Skin of body (tissue), 2 donors: ENCODE measurements around the gene CACNA2D2. TPM values are rescaled to one million over a fixed set of nuclear protein-coding genes. Genes with fewer than 3 reads are reported as not detected.

Experiments
- DNase-seq: peaks from one replicate; lab custom pipeline; 2025; lab: John Stamatoyannopoulos, UW
- total RNA-seq: library from RNA; depleted of rRNA; stranded (reverse); fragments of >200 nt; gene quantifications from one replicate; pipeline ENCODE4 v1.2.3, GENCODE V29; 2014

CACNA2D2 gene
- total RNA-seq, 1 donor from 2014 or later, result 1.4 TPM

- no peak for DNase-seq
These were observed 35.5 kb downstream of the CACNA2D2 start for GRCh38 chr3:50467919-50468318.

- DNase-seq, result no peak
These were observed 37.3 kb downstream of the CACNA2D2 start for GRCh38 chr3:50466177-50466576.

DNA sequence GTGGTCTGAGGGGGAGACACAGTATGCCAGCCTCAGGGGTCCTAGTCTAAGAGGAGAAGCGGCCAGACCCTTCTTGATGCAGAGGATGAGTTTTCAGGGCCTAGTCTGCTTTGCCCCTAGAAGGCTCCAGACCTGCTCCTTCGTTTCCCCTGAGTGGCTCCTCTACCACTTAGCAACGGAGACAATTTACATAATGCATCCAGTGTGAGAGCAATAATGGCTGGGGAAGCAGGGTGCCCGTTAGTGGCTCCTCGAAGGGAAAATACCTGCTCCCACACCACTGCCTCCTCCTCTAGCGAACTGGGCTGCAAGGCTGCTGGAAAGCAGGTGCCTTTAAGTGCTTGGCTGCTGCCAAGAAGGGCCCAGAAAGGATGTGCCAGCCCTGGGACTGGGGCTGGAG is 38.9 kb downstream of the CACNA2D2 start:
- DNase-seq, result no peak

GRCh38 chr3:50459785-50460184 is 43.6 kb downstream of the CACNA2D2 start:
- DNase-seq, result no peak

- DNase-seq, result no peak
These were observed 45.4 kb downstream of the CACNA2D2 start for GRCh38 chr3:50457988-50458387.

- DNase-seq, result no peak
These were observed 48.0 kb downstream of the CACNA2D2 start for GRCh38 chr3:50455161-50456018.

DNA sequence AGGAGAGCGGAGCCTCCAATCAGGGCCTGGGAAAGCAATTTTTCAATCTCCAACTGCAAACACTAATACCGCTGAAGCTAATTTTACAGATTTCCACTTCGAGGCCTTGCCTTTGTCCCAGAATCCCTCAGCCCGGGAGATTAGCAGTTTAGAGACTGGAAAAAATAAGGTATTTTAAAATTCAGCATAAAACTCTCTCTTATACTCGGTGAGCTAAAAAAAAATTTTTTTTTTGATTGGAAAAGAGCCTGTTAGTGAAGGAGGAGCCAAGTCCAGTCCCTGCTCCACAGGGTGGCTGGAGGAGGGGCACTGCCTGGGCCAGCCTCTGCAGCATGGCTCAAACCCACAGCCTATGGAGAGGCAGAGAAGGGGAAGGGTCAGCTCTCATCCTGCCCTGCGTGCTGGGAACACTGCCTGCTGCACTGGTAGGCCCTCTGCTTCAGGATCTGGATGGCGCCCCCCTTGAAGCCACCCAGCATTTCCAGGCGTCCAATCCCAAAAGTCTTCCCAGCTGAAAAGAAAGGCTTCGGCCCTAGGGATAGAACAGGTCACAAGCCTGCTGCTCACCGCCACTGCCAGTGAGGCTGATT is 48.9 kb downstream of the CACNA2D2 start:
- no peak for DNase-seq

- DNase-seq, result no peak
These were observed 49.5 kb downstream of the CACNA2D2 start for GRCh38 chr3:50453907-50454306.

GRCh38 chr3:50450209-50450921 is 53.1 kb downstream of the CACNA2D2 start:
- no peak for DNase-seq

GRCh38 chr3:50448752-50449539 is 54.5 kb downstream of the CACNA2D2 start:
- no peak for DNase-seq

GRCh38 chr3:50447290-50447840 is 56.1 kb downstream of the CACNA2D2 start:
- no peak for DNase-seq

GRCh38 chr3:50445919-50446318 is 57.5 kb downstream of the CACNA2D2 start:
- no peak for DNase-seq

DNA sequence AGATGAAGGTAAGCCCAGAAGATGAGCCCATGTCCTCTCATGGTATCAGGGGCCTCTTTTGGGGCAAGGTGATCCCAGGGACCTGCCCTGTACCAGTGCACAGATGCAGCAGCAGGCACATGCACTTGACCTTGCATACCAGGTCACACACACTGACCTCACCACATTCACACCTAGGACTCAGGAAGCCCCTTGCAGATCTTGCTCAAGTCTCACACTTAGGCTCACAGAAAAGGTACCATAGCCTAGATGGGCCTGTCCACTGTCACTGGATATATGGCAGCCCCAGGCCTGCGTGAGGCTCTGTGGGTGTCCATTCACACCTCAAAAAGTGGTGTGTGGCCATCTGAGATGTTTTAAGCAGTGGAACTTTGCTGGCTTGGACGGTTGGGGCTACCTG is 58.7 kb downstream of the CACNA2D2 start:
- DNase-seq, result no peak

DNA sequence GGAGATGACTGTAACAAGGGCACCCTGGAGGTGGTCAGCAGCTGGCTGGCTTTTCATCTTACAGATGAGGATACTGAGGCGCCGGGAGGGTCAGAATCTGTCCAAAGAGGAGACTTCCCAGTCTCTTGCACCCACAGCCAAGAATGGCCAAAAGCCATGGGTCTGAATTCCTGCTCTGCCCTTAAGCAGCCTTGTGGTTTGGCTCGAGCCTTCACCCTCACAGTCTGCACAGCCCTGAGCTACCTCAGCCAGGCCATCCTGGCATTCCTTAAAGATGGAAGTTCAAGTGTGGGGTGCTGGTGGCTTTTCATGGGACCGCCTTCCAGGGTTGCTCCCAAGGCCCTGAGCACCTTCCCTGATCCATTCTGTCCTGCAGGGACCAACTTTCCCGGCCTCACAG is 59.2 kb downstream of the CACNA2D2 start:
- DNase-seq, result no peak

- DNase-seq, result no peak
These were observed 60.4 kb downstream of the CACNA2D2 start for GRCh38 chr3:50442945-50443579.

DNA sequence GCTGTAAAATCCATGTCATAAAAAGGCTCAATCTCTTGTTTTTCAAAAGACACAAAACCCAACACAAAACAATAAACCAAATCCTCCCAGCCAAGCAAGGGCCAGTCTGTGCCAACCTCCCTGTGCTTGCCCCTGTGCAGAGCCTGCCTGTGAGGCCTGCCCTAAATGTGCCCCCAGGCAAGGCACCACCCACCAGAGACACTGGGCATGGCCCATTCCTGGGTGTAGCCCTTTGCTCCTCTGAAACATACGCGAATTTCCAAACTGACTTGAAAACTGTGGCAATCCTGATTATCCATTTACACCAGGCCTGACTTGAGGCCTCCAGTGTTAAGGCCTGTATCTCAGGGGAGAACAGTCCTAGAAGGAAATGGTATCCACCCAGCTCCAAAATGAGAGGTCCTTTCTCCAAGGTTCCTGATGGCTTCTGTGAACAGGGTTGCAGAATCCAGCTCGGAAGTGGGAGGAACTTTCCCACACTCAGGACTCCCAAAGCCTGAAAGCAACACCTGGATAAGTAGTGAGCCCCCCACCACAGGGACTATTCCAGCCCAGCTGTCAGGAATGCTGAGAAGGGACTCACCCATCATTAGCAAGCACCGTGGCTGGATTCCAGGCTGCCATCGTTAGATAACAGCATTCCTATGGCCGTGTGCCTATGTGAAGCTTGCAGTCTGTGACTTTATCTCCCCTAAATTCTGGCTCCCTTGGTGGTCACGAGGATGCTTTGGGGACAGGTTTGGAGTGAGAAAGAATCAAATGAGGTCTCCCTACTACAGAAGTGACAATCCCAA is 61.8 kb downstream of the CACNA2D2 start:
- no peak for DNase-seq

DNA sequence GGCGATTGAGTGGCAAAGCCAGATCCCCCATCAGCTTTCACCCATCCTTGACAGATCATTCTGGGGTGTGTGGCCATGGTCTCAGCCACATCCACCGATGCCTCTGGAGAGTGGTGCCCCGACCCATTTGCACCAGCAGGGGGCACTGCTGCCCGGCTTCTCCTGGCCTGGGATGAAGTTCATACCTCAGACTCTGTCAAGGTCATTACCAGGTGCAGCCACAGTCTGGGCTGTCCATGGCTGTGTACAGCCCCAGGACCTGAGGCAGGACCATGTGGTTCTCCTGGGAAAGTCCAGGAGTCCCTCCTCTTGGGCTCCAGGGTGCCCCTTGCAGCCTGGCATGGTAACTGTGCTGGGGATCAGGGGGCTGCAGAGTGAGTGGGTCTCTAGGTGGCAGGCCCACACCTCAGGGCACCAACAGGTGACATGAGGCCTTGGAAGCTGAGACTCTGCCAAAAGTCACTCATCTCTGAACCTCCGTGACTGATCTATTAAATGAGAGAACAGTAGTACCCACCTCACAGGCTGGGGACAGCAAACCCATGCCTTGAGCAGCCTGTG is 67.2 kb downstream of the CACNA2D2 start:
- no peak for DNase-seq

DNA sequence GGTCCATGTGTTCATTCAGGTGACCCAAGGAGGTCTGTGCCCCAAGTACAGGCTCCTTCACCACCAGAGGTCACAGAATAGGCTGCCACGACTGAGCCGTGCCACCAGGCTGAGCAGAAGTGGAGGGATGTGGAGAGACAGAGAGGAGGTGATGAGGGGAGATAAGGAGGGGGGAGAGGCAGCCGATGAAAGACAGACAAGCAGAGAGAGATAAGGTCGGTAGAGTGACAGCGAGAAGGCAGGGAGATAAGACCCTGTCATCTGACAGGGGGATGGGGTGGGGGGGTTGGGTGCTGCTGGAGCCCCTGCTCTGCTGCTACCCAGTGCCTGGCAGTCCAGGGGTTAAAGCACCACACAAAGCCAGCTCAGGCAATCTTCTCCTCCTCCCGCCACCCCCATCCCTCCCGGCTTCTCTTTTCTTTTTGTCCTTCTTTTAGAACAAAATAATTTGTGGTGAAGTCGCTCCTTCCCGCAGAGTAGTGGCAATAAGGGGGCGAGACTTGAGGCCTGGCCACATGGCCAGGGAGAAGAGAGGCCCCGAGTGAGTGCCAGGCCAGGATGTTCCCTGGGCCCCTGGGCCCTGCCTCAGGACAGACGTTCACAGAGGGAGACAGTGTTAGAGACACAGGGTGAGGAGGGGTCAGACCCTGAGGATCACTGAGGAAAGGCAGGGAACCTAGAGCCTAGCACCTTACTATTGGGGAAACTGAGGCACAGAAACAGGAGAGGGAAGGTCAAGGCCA is 67.9 kb downstream of the CACNA2D2 start:
- no peak for DNase-seq

DNA sequence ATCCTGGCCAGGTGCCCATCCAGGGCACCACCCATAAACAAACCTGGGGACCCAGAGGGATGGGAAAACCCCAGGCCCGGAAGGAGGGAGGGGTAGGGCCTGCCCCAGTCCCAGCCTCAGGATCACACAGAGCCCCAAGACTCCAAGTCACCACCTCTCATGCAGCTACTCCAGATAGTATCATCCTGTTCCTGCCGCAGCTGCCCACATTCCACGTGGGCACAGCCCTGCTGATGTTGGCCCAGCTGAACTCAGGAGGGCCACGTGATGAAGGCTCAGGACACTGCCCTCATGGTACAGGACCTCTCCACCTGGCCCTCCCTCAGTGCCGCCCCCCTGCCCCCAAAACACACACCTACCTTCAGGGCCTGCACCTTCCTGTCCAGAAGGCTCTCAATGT is 69.5 kb downstream of the CACNA2D2 start:
- DNase-seq, result no peak
